AG10803 (cell line): Measurements from ENCODE around the gene SOX14.

ENCODE experiments used
- DNase-seq: peaks from one replicate; pipeline ENCODE4 v3.0.0; 2010; ENCODE audit warnings: low read depth
- H3K4me3 ChIP-seq: 2 replicates; pipeline ENCODE4 v1.5.1; 2011; ENCODE audit warnings: mild to moderate bottlenecking, low read length, control low read depth
- CTCF ChIP-seq: conservative IDR thresholded peaks from 2 replicates; pipeline ENCODE4 v1.5.1; 2011; ENCODE audit warnings: mild to moderate bottlenecking, low read length, control low read depth, inconsistent platforms

SOX14 gene

DNA sequence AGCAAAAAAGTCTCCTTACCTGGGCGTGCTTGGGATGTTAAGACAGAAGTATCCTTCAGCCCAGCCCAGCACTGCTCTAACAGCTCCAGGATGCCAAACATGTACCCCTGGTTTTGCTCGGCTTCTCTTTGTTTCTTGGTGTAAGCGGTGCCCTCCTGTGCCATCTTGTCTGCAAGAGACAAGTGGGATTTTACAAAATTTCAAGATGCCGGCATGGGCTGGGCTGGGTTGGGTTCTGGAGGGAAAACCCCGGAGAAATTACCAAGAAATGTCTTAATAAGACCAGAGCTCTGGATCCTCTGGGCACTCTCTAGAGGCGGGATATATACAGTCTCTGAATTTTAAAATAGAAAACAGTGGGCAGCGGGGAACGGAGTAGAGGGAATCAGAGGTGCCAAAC is 4.6 kb upstream of the SOX14 start:
- no peak for DNase-seq
- TF ChIP-seq CTCF, result no peak
- no peak overlapping the region for H3K4me3 ChIP-seq

DNA sequence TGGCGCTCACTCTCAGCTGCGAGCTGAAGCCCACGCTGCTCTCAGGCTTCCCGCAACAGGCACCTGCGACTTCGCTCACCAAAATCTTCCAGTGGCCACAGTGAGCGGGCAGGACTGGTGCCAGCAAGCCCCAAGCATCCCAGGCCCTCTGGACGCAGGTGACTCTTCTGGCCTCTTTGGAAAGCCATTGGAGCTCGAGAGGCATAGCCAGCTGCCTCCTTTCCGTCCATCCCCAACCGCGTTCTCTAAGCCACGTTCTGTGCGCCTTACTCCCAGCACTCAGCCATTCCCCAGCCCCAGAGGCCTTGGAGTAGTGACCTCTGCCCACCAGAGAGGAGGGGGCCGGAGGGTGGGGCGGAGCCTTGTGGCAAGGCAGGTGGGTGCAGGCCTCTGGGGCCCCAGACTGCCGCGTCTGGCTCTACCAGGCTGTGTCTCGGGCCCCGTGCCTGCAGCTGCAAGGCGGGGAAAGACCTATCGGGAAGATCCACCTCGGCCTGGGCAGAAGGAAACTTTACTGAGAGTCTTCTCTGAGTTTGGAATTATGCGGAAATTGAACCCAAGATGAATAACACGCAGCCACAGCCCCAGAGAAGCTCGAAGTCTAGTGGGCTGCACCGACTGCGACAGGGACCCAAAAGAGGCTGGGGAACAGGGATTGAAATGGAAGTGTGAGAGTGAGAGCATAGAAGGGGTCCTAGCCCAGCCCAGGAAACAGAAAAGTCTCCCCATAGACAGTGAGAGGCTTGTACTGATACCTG is 3.6 kb upstream of the SOX14 start:
- no peak overlapping the region for H3K4me3 ChIP-seq
- no peak for DNase-seq
- TF ChIP-seq CTCF, result no peak

DNA sequence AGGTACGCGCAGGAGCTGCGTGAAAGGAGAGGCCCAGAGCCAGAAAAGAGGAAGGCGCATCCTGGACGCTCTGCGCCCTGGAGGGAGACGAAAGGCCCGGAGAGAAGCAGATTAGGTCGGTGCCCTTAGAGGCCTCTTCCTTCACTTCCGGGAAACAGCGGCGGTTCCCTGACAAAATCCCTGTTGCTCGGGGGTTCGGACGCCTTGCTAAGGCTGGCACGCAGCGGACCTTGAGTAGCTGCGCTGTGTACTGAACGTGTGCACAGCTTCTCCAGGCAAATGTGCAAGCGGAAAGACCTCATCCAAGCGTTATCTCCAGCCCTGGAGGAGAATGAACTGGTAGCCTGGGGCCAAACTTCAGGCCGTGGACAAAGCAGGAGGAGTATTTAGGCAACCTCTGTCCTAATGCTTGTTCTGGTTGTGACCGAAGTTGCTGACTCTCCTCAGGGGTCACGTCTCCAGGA is 3.0 kb upstream of the SOX14 start:
- no peak overlapping the region for H3K4me3 ChIP-seq
- no peak for TF ChIP-seq CTCF
- DNase-seq, result no peak

GRCh38 chr3:137761563-137762503 is 2.3 kb upstream of the SOX14 start:
- no peak overlapping the region for H3K4me3 ChIP-seq
- TF ChIP-seq CTCF, result no peak
- no peak for DNase-seq

- TF ChIP-seq CTCF, result no peak
- no peak for DNase-seq
- H3K4me3 ChIP-seq, result no peak overlapping the region
Measured at GRCh38 chr3:137762674-137763593, 1.2 kb upstream of the SOX14 start.

DNA sequence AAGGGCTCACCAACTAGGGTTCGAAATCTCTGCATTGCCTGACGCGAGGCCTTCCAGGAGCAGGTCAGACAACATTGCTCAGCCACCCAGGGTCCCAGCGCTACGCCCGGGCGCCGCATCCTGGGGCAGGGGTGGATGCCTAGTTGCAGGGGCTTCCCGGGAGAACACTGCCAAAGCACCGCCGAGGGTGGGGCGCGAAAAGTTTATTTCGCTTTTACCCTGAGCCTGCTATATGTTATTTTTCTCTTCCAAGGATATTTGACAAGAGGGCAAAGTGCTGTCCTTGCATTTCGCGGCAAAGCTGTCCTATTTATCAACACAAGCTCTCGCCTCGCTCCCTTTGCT is 549 bp upstream of the SOX14 start:
- TF ChIP-seq CTCF, result no peak
- no peak overlapping the region for H3K4me3 ChIP-seq
- no peak for DNase-seq
